ENCODE results near the gene MYH7. TPM values are rescaled to one million over a fixed set of nuclear protein-coding genes. Genes with fewer than 3 reads are reported as not detected.

MYH7 gene
- total RNA-seq, 2 donors from 2014 or later, result not detected

GRCh38 chr14:23442721-23443356, 7.4 kb upstream of the MYH7 start:
- Mint-ChIP-seq H3K27ac (no peak overlapping the region), H3K9me3 (no peaks in the 10 kb centered on the region), H3K36me3 (no peaks in the 10 kb centered on the region), H3K4me1 (ENCODE audit: low read depth in 2 of 2) (peaks cover 0 to 3% of the 10 kb centered on the region in 2 donors), H3K4me3 (no peak overlapping the region), H3K27me3 (peaks cover 25 to 27% of the 10 kb centered on the region in 2 donors)
- ATAC-seq, result peak in 1 of 2 donors; percentile 6
- DNase-seq (ENCODE audit: low spot score), result no peak

GRCh38 chr14:23441076-23441475, 5.6 kb upstream of the MYH7 start:
- DNase-seq (ENCODE audit: low spot score), result no peak
- Mint-ChIP-seq H3K9me3 (no peaks in the 10 kb centered on the region), H3K27ac (no peak overlapping the region), H3K36me3 (no peaks in the 10 kb centered on the region), H3K27me3 (peaks cover 27 to 28% of the 10 kb centered on the region in 2 donors), H3K4me3 (no peak overlapping the region), H3K4me1 (ENCODE audit: low read depth in 2 of 2) (peaks cover 0 to 3% of the 10 kb centered on the region in 2 donors)
- no peak for ATAC-seq

GRCh38 chr14:23439107-23439835, 3.8 kb upstream of the MYH7 start:
- Mint-ChIP-seq H3K9me3 (no peaks in the 10 kb centered on the region), H3K4me1 (ENCODE audit: low read depth in 2 of 2) (peaks cover 0 to 3% of the 10 kb centered on the region in 2 donors), H3K36me3 (no peaks in the 10 kb centered on the region), H3K4me3 (no peak overlapping the region), H3K27me3 (peaks cover 27 to 31% of the 10 kb centered on the region in 2 donors), H3K27ac (no peak overlapping the region)
- DNase-seq (ENCODE audit: low spot score) (no peak), ATAC-seq (no peak)

GRCh38 chr14:23438101-23438971, 2.9 kb upstream of the MYH7 start:
- H3K27ac Mint-ChIP-seq, result no peak overlapping the region

GRCh38 chr14:23437133-23438100, 2.0 kb upstream of the MYH7 start:
- H3K9me3 Mint-ChIP-seq, result no peaks in the 10 kb centered on the region
- DNase-seq (ENCODE audit: low spot score) (no peak), ATAC-seq (no peak)
- no peak overlapping the region for H3K27ac Mint-ChIP-seq
- peaks cover 0 to 3% of the 10 kb centered on the region in 2 donors for H3K4me1 Mint-ChIP-seq (ENCODE audit: low read depth in 2 of 2)
- H3K36me3 Mint-ChIP-seq, result no peaks in the 10 kb centered on the region
- H3K27me3 Mint-ChIP-seq, result peaks cover 19 to 24% of the 10 kb centered on the region in 2 donors
- no peak overlapping the region for H3K4me3 Mint-ChIP-seq

More at GRCh38 chr14:23438101-23438971, 2.9 kb upstream of the MYH7 start:
- no peak for ATAC-seq
- H3K4me1 Mint-ChIP-seq (ENCODE audit: low read depth in 2 of 2), result peaks cover 0 to 3% of the 10 kb centered on the region in 2 donors
- no peaks in the 10 kb centered on the region for H3K36me3 Mint-ChIP-seq
- peaks cover 26 to 28% of the 10 kb centered on the region in 2 donors for H3K27me3 Mint-ChIP-seq
- no peaks in the 10 kb centered on the region for H3K9me3 Mint-ChIP-seq
- DNase-seq (ENCODE audit: low spot score), result no peak
- no peak overlapping the region for H3K4me3 Mint-ChIP-seq

- ATAC-seq (no peak), DNase-seq (ENCODE audit: low spot score) (no peak)
- Mint-ChIP-seq H3K9me3 (no peaks in the 10 kb centered on the region), H3K4me1 (ENCODE audit: low read depth in 2 of 2) (peaks cover 0 to 3% of the 10 kb centered on the region in 2 donors), H3K27ac (no peak overlapping the region), H3K27me3 (peaks cover 20 to 21% of the 10 kb centered on the region in 2 donors), H3K36me3 (no peaks in the 10 kb centered on the region), H3K4me3 (no peak overlapping the region)
Measured at GRCh38 chr14:23436327-23437132, 1.1 kb upstream of the MYH7 start.

GRCh38 chr14:23434488-23435222, 805 bp downstream of the MYH7 start:
- no peaks in the 10 kb centered on the region for H3K4me1 Mint-ChIP-seq (ENCODE audit: low read depth in 2 of 2)
- H3K27me3 Mint-ChIP-seq, result peaks cover 18 to 30% of the 10 kb centered on the region in 2 donors
- DNase-seq (ENCODE audit: low spot score) (no peak), ATAC-seq (no peak)
- H3K27ac Mint-ChIP-seq, result no peak overlapping the region
- H3K36me3 Mint-ChIP-seq, result no peaks in the 10 kb centered on the region
- no peaks in the 10 kb centered on the region for H3K9me3 Mint-ChIP-seq
- H3K4me3 Mint-ChIP-seq, result no peak overlapping the region

- peaks cover 18 to 31% of the 10 kb centered on the region in 2 donors for H3K27me3 Mint-ChIP-seq
- no peaks in the 10 kb centered on the region for H3K9me3 Mint-ChIP-seq
- no peak overlapping the region for H3K27ac Mint-ChIP-seq
- no peak overlapping the region for H3K4me3 Mint-ChIP-seq
- ATAC-seq (no peak), DNase-seq (ENCODE audit: low spot score) (no peak)
- no peaks in the 10 kb centered on the region for H3K4me1 Mint-ChIP-seq (ENCODE audit: low read depth in 2 of 2)
- H3K36me3 Mint-ChIP-seq, result no peaks in the 10 kb centered on the region
Measured at GRCh38 chr14:23433457-23433856, 2.0 kb downstream of the MYH7 start.

GRCh38 chr14:23432946-23433345, 2.5 kb downstream of the MYH7 start:
- peaks cover 18 to 31% of the 10 kb centered on the region in 2 donors for H3K27me3 Mint-ChIP-seq
- no peak overlapping the region for H3K27ac Mint-ChIP-seq
- no peaks in the 10 kb centered on the region for H3K4me1 Mint-ChIP-seq (ENCODE audit: low read depth in 2 of 2)
- no peaks in the 10 kb centered on the region for H3K36me3 Mint-ChIP-seq
- H3K4me3 Mint-ChIP-seq, result no peak overlapping the region
- ATAC-seq (no peak), DNase-seq (ENCODE audit: low spot score) (no peak)
- no peaks in the 10 kb centered on the region for H3K9me3 Mint-ChIP-seq

- DNase-seq (ENCODE audit: low spot score) (peak; percentile 32), ATAC-seq (no peak)
- no peak overlapping the region for H3K4me3 Mint-ChIP-seq
- H3K4me1 Mint-ChIP-seq (ENCODE audit: low read depth in 2 of 2), result no peaks in the 10 kb centered on the region
- no peaks in the 10 kb centered on the region for H3K36me3 Mint-ChIP-seq
- no peak overlapping the region for H3K27ac Mint-ChIP-seq
- H3K9me3 Mint-ChIP-seq, result no peaks in the 10 kb centered on the region
- peaks cover 15 to 31% of the 10 kb centered on the region in 2 donors for H3K27me3 Mint-ChIP-seq
Measured at GRCh38 chr14:23432102-23432925, 3.1 kb downstream of the MYH7 start.

GRCh38 chr14:23431486-23431885, 4.0 kb downstream of the MYH7 start:
- Mint-ChIP-seq H3K27me3 (peaks cover 15 to 31% of the 10 kb centered on the region in 2 donors), H3K9me3 (no peaks in the 10 kb centered on the region), H3K36me3 (no peaks in the 10 kb centered on the region), H3K4me3 (no peak overlapping the region), H3K4me1 (ENCODE audit: low read depth in 2 of 2) (no peaks in the 10 kb centered on the region), H3K27ac (no peak overlapping the region)
- no peak for ATAC-seq
- DNase-seq (ENCODE audit: low spot score), result peak; percentile 10
